HTERT RPE-1 (cell line): Measurements from ENCODE around the gene KRTAP4-6.
"Not testable (repeated sequence)": the region's sequence is repeated elsewhere in the genome, so short reads cannot be mapped to it uniquely, and the experiment has no call there.

Source experiments
- in situ Hi-C: fragments of 300-500 bp; cut with MboI; formaldehyde crosslinking; loops from 4 replicates; pipeline ENCODE4 v1.14.3; 2020; ENCODE audit warnings: low sequenced_read_pairs

KRTAP4-6 gene

DNA sequence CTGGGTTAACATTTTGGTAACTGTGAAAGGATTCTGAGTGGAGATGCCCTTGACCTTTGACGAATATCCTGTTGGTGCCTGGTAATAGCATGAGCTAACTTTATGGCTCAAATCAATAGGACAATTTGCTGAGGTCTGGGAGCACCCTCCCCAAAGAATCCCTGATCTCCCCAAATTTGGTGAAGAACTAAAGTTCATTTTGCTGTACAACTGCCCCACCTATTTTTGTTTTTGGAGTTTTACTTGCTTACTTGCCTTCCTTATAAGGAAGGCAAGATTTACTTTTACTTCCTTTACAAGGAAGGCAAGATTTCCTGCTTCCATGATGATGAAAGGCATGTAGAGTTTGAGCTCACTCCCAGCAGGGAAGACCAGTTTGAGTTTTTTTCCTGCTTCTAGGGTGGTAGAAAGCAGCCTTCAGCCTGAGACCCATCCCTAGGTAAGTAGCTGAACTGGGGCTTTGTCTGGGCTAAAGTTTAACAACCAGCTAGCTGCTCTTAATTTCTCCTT, 32.3 kb downstream of the KRTAP4-6 start:
- in situ Hi-C loops, result no loop called here

DNA sequence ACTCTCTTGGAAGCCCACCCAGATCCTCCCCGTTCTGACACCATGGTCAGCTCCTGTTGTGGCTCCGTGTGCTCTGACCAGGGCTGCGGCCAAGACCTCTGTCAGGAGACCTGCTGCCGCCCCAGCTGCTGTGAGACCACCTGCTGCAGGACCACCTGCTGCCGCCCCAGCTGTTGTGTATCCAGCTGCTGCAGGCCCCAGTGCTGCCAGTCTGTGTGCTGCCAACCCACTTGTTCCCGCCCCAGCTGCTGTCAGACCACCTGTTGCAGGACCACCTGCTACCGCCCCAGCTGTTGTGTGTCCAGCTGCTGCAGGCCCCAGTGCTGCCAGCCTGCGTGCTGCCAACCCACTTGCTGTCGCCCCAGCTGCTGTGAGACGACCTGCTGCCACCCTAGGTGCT, 35.0 kb downstream of the KRTAP4-6 start, which contains the start of gene KRTAP4-9:
Gene KRTAP4-9 (plus strand): TSS at position 43 of the 400 bp plus-strand sequence. CDS start 0 bp downstream, at position 43.
- in situ Hi-C loops, result not testable (repeated sequence)

DNA sequence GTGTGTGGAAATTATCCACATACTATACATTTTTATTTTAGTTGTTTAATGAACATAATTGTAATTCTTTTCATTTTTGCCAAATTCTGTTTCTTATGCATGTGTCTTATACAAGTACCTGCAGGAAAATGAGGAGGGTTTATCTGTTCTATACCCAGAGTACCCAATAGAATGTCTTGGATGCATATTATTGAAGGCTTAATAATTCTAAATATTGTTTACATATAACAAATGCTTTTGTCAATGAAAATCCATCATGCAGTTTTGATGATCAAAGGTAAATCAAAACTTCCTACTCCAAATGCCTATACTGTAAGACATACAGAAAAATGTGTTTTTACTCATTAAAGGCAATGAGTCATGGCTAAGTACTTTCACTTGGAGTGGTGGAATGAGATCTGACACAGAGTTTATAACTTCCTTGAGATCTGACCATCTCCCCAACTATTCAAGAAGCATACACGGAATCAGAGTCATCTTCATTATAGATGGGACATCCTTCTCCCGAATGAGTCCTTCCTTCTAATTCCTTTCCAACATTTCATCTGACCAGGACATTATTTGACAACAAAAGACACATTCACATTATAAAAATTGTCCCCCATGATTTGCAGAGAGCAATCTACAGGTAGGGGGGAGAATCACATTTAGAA, 35.8 kb downstream of the KRTAP4-6 start:
- in situ Hi-C loops, result not testable (repeated sequence)

DNA sequence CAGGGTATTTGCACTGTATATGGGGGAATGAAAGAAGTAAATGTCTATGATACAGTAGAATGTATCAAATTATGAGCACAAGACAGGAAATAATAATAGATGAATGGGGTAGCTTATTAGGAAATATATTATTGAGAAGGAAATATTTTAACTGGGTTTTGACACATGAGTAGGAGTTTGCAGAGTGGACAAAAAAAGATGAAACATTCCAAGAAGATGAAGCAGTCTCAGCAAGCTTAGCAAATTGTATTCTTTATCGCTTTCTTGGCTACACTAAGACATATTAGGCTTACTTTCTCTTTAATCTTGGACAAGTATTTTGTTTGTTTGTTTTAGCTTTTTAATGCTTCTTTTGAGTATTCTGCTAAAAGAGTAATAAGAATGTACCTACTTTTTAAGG, 36.4 kb downstream of the KRTAP4-6 start:
- in situ Hi-C loops, result no loop called here

DNA sequence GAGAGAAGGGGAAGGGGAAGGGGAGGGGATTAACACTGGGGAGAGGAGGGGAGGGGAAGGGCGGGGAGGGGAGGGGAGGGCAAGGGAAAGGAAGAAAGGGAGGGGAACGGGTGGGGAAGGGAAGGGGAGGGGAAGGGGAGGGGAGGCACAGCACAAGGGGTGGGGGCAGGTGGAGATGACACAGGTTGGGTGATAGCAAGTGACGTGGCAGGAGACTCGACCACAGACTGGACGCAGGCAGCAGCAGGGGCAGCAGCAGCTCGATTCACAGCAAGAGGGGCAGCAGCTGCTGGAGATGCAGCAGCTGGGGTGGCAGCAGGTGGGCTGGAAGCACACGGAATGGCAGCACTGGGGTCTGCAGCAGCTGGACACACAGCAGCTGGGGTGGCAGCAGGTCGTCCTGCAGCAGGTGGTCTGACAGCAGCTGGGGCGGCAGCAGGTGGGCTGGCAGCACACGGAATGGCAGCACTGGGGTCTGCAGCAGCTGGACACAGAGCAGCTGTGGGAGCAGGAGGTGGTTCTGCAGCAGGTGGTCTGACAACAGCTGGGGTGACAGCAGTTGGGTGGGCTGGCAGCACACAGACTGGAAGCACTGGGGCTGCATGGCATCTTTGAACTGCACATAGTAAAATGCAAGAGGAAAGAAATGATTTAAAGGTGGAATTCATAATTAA, 38.6 kb downstream of the KRTAP4-6 start, which contains the start of gene KRTAP4-16:
Gene KRTAP4-16 (minus strand): TSS at position 624 of the 674 bp plus-strand sequence. CDS start 0 bp downstream, at position 624.
- in situ Hi-C loops, result no loop called here

DNA sequence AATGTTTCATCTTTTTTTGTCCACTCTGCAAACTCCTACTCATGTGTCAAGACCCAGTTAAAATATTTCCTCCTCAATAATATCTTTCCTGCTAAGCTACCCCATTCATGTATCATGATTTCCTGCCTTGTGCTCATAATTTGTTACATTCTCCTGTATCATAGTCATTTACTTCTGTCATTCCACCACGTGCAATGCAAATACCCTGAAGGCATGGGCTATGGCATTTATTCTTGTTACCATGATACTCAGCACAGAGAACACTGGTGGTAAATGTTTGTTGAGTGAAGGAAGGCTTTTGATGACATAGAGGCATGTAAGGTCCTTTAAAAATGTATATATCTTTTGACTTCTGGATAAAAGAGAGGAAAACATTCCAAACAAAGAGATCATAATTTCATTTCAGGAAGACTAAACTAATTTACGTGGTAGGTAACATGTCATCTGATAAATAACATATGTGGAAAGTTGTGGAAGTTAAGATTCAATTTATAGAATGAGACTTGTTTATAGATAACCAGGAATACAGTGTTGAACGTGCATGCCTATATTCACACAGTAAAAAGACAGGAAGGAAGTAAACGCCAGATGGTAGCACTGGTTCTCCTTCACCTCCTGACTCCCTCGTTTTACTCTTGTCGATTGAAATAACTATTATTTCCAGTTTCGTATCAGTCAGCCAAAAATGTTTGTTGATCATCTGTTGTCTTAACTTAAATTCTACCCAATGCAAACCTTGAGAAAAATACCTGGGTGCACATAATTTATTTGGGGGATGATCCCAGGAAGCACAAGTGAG, 40.5 kb downstream of the KRTAP4-6 start:
- in situ Hi-C loops, result not testable (repeated sequence)

DNA sequence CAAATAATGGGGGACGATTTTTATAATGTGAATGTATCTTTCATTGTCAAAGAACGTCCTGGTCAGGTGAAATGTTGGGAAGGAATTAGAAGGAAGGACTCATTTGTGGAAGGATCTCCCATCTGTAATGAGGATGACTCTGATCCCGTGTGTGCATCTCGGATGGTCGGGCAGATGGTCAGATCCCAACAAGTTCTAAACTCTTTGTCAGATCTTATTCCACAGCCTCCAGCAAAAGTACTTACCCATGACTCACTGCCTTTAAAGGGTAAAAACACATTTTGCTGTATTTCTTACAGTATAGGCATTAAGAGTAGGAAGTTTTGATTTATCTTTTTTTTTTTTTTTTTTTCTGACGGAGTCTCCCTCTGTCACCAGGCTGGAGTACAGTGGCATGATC, 41.9 kb downstream of the KRTAP4-6 start:
- in situ Hi-C loops, result no loop called here

DNA sequence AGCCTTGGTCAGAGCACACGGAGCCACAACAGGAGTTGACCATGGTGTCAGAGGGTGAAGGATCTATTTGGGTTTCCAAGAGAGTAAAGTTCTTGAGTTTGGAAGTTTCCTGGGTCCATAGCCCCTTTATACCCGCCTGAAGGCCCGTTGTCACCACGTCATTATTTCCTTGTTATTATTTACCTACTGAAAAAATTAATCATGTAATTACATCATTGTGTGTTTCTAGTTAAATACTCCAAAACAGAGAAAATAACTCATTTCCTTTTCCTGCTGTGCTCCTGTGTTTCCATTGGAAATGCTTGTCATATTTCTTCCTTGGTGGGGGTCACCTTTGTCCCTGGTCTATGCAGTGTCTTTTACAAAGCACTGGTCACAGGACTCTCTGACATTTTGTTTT, 42.3 kb downstream of the KRTAP4-6 start, which contains the start of gene KRTAP4-8:
Gene KRTAP4-8 (minus strand): TSS at position 101 of the 400 bp plus-strand sequence. CDS start 58 bp downstream, at position 43.
- in situ Hi-C loops, result no loop called here

DNA sequence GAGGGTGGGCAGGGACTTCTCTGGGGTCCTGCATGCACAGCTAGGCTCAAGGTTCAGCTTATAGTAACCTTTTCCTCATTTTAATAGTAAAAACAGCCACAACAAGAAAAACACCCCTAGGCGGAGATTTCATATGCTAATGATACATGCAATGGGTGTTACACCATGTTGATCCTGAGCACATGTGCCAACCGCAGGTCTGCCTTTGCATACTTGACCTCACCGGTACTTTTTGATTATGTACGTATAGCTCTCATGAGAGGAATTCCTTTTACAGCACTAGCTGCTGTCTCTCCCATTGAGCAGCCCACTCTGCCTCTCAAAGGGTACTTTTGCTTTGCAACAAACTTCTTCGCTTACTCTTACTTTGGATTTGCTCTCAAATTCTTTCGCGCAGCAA, 44.3 kb downstream of the KRTAP4-6 start:
- in situ Hi-C loops, result no loop called here
